Ishikawa (cell line): ENCODE measurements around the gene MARCHF3.

Experiments used
- CEBPB ChIP-seq: IDR thresholded peaks from 2 replicates; pipeline ENCODE4 v1.6.1; 2012
- CREB1 ChIP-seq: IDR thresholded peaks from 2 replicates; pipeline ENCODE4 v1.6.1; 2012; ENCODE audit warnings: low read depth
- EGR1 ChIP-seq: IDR thresholded peaks from 2 replicates; pipeline ENCODE4 v1.6.1; 2012
- EP300 ChIP-seq: IDR thresholded peaks from 2 replicates; pipeline ENCODE4 v1.6.1; 2012; ENCODE audit warnings: borderline replicate concordance
- FOXM1 ChIP-seq: IDR thresholded peaks from 2 replicates; pipeline ENCODE4 v1.6.1; 2012; ENCODE audit warnings: low read depth, borderline replicate concordance
- MAX ChIP-seq: IDR thresholded peaks from 2 replicates; pipeline ENCODE4 v1.6.1; 2012
- NFIC ChIP-seq: IDR thresholded peaks from 2 replicates; pipeline ENCODE4 v1.6.1; 2012
- RAD21 ChIP-seq: IDR thresholded peaks from 2 replicates; pipeline ENCODE4 v1.6.1; 2012; ENCODE audit warnings: low read depth
- REST ChIP-seq: IDR thresholded peaks from 2 replicates; pipeline ENCODE4 v1.6.1; 2012; ENCODE audit warnings: low read depth, mild to moderate bottlenecking
- TAF1 ChIP-seq: IDR thresholded peaks from 2 replicates; pipeline ENCODE4 v1.6.1; 2012; ENCODE audit warnings: low read depth, mild to moderate bottlenecking
- TCF12 ChIP-seq: IDR thresholded peaks from 2 replicates; pipeline ENCODE4 v1.6.1; 2012; ENCODE audit warnings: low read depth
- TEAD4 ChIP-seq: IDR thresholded peaks from 2 replicates; pipeline ENCODE4 v1.6.1; 2012
- USF1 ChIP-seq: IDR thresholded peaks from 2 replicates; pipeline ENCODE4 v1.6.1; 2012
- YY1 ChIP-seq: IDR thresholded peaks from 2 replicates; pipeline ENCODE4 v1.6.1; 2012; ENCODE audit warnings: low read depth
- ZBTB7A ChIP-seq: IDR thresholded peaks from 2 replicates; pipeline ENCODE4 v1.6.1; 2012; ENCODE audit warnings: low read depth

The MARCHF3 gene

GRCh38 chr5:127013407-127013806 lies 17.0 kb downstream of the MARCHF3 start:
- no peak for TF ChIP-seq USF1
- TF ChIP-seq EGR1: no peak
- TF ChIP-seq TEAD4: no peak
- TF ChIP-seq REST: no peak
- TF ChIP-seq CEBPB: no peak
- TF ChIP-seq TAF1: no peak
- TF ChIP-seq EP300: no peak
- TF ChIP-seq MAX: no peak
- no peak for TF ChIP-seq YY1
- TF ChIP-seq NFIC: no peak
- no peak for TF ChIP-seq ZBTB7A
- no peak for TF ChIP-seq FOXM1
- TF ChIP-seq RAD21: no peak
- no peak for TF ChIP-seq TCF12
- TF ChIP-seq CREB1: no peak

- TF ChIP-seq MAX (0 out of 2 replicates have a peak, but pooled peaks have one; percentile 14), FOXM1 (no peak)
Measured at GRCh38 chr5:127012916-127013315, 17.4 kb downstream of the MARCHF3 start.

GRCh38 chr5:127011961-127012644 lies 18.3 kb downstream of the MARCHF3 start:
- TF ChIP-seq USF1 (no peak), CEBPB (no peak), REST (no peak), NFIC (no peak), FOXM1 (no peak), TCF12 (no peak), ZBTB7A (no peak), EP300 (no peak), YY1 (no peak), RAD21 (no peak), CREB1 (no peak), MAX (no peak), TAF1 (no peak), EGR1 (no peak), TEAD4 (no peak)

- no peak for TF ChIP-seq TAF1
- TF ChIP-seq REST: no peak
- TF ChIP-seq EGR1: no peak
- no peak for TF ChIP-seq NFIC
- TF ChIP-seq EP300: no peak
- no peak for TF ChIP-seq RAD21
- no peak for TF ChIP-seq USF1
- TF ChIP-seq ZBTB7A: no peak
- no peak for TF ChIP-seq TEAD4
- TF ChIP-seq MAX: no peak
Measured at GRCh38 chr5:127011153-127011552, 19.2 kb downstream of the MARCHF3 start.
